GM19238 (cell line): ENCODE results near the gene PFKL.
"Not testable (repeated sequence)": the region's sequence is repeated elsewhere in the genome, so short reads cannot be mapped to it uniquely, and the experiment has no call there.

Experiments used
- DNase-seq: peaks from one replicate; pipeline ENCODE4 v3.0.0; 2011; ENCODE audit warnings: low spot score; ENCODE audit not compliant: insufficient read length

Gene PFKL

GRCh38 chr21:44327603-44327974 lies 27.7 kb downstream of the PFKL start:
- DNase-seq, result no peak

DNA sequence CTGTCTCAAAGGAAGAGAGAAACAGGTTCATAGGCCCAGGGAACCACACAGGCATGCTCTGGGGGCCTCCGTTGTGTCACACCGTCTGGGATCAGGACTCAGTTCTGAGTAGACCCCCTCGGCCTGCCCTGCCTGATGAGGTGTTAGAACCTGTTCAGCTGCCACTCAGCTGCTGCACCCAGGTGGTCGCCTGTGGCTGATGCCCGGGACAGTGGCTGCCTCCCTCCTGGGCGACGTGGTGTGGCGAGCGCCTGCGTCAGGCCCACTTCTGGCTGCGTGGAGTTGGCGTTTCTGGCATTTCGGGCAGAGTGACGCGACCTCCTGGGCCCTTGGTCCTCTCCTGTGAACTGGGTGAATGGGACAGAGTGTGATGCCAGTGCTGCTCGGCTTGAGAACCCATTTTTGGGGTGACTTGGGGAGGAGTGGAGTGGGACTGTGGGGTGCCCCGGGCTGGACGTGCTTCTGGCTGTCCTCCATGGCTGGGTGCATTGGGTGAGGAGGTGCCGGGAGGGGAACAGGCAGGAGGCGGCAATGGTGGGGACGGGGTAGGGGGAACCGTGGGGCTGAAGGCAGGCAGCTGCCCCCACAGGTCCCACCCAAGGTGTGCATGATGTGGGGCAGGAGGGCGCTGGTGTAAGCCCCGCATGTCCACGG lies 28.5 kb downstream of the PFKL start:
- DNase-seq, result no peak

DNA sequence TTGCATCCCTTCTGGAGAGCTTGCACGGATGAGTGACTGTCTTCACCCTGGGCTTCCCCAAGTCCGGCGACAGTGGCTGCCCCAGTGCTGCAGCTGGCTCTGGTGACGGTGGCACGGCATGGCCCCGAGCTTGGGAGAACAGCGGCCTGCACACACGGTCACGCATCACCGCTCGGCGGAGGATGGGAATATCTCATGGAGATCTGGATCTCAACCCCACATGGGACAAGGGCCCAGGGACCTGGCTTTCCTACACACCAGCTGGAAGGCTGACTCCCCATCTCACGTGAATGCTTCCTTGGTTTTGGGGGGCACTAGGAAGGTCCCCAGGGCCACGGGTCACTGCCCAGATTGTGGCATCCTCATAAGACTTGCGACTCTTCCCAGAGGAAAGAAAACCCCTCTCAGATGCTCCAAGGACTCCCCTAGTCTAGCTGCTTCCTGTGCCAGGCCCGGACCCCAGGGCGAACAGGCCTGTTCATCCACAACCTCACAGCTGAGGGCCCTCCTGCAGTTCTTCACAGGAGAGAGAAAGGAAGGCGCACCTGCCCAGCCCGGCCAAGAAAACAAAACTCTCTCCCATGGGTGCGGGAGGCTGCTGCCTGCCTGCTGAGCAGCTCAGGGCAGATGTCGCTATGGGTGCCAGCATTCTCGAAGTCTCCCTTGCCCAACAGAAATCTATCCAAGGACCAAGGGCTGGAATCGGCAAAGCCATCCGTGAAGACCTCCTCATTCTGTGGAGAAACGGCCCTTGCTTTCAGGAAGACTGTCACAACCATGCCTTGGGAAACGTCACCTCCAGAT lies 29.4 kb downstream of the PFKL start:
- DNase-seq, result no peak

DNA sequence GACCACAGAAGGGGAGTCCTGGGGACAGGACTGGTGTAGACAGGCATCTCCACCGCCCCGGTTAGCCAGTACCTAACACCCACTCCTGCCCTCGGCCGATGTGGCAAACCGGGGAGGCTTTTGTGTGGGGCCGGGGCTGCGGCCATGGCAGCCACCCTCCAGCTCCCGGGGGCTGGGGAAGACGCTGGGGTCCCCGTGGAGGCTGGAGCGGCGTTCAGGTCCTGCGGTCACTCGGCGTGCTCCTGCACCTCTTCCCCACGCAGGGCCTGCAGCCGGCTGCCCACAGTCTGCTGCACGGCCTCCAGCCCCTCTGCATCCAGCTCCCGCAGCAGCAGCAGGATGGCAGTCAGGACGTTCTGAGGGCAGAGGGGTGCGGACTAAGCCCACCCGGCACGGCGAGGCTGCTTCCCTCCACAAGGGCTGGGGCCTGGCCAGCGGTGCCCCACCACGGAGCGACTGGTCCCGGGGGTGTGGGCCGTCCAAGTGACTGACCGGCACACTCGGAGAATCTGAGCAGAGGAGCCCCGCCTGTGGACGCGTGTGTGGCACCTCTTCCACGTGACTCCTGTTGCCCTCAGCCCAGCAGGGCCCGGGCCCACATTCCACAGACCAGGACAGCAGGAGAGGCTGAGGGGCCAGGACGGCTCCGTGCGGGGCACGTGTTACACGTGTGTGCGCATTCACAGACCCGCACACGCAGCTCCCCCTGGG lies 30.3 kb downstream of the PFKL start:
- no peak for DNase-seq

DNA sequence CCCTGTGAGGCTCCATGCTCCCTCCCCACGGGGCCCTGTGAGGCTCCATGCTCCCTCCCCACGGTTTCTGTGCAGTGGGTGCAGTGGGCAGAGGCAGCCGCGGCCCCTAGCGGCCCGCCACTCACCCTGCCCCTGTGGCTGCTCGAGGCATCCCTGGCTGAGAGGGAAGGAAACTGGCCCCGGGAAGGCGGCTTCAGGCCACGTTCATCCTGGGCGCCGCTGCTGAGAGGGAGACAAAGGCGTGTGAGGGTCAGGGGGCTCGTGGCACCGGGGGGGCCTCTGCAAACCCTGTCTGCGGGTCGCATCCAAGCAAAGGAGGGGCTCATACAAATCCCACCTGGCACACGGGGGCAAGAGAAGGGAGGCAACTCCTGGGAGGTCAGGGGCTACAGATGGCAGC lies 30.8 kb downstream of the PFKL start:
- no peak for DNase-seq

- DNase-seq, result no peak
These were observed 31.4 kb downstream of the PFKL start for GRCh38 chr21:44331209-44331608.

DNA sequence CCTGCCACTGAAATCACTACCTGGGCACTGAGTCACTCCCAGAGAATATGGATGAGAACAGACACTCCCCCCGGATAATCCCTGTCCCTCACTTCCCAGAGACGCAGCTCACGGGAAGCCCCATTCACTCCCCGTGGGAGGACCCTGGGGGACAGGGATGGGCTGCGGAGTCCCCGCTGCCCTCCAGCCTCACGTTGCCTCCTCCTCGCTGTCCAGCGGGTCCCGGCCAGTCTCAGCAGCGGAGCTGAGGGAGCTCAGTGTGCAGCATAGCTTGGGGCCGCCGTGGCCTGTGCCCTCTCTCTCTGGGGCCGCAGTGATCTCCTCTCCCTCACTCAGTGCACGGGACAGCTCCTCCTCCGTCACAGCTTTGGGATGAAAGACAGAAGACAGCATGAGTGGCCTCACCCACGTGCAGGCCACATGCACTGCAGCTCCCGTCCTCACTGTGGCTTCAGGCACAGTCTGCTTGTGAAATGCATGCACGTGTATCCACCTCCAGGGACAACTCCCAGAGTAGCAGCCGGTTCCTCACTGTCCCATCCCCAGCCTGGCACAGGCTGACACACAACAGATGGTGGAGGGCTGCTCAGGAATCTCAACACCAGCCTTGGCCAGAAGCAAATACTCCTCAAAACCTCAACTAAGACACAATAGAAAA lies 31.9 kb downstream of the PFKL start:
- no peak for DNase-seq

DNA sequence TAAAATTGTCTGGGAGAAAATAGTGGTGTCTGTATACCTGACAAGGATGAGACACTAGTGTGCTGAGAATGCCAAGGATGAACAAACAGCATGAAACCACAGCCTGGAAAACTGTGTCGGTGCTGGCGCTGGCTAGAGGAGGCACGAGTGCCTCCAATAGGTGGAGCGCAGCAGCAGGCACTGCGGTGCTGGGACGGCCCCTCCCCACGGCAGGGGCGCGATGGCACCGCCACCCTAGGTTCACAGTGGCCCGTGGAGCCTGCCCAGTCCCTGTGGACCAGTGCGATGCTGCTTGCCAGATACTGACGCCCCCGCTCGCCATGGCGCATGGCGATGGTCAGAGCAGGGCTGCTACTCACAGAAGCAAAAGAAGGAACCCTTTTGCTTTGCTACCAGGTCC lies 32.5 kb downstream of the PFKL start:
- no peak for DNase-seq

DNA sequence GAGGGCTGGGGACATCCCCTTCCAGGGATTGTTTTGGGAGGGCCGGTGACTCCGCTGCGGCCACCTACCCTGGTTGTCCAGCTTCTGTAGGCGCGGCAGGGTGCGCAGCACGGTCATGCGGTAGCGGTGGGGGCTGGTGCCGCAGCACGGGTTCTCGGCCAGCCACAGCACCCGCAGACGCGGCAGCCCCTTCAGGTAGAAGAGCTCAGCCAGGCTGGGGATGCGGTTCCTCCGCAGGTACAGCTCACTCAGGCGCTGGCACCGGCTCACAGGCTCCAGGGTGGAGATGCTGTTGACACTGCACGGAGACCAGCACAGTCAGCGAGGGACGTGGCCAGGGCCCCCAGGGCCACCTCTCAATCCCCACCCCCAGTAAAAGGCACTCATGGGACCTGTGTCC lies 33.1 kb downstream of the PFKL start:
- no peak for DNase-seq

DNA sequence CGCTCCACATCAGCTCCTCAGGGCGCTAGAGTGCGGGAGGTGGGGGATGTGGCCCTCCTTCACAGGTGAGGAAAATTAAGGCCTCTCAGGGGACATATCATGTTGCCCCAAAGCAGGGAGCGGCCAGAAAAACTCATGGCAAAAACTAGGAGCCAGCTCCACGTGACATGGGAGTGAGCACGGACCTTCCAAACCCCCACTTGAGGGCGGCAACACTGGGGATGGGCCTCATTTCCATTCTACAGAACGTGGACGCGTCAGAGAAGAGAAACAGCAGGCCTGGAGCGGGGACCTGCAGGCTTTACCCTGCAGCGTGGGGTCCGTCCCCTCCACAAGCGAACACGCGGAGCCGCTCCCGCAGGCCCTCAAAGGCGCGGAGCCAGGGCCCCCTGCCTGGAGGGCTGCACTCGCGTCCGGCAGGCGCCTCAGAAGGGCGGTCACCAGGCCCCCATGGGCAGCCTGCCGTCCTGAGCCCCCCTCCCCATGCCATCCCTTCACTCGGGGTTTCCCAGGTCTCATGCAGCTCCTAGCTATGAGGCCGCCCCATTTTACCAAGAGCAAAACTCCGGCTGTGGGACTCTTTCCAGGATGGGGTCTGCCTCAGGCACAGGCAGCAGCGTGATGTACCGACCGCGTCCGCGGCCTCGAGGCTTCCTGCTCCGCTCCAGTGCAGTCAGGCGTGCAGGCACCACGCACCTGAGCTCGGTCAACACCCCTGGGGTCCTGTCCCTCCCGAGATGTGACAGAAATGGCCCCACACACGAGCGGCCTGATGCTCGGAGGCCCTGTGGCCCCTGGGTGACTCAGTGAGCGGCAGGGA lies 33.9 kb downstream of the PFKL start:
- no peak for DNase-seq

GRCh38 chr21:44334329-44335030 lies 34.6 kb downstream of the PFKL start:
- no peak for DNase-seq

GRCh38 chr21:44335266-44336059 lies 35.6 kb downstream of the PFKL start:
- no peak for DNase-seq

- no peak for DNase-seq
These were observed 37.6 kb downstream of the PFKL start for GRCh38 chr21:44337449-44337848.

DNA sequence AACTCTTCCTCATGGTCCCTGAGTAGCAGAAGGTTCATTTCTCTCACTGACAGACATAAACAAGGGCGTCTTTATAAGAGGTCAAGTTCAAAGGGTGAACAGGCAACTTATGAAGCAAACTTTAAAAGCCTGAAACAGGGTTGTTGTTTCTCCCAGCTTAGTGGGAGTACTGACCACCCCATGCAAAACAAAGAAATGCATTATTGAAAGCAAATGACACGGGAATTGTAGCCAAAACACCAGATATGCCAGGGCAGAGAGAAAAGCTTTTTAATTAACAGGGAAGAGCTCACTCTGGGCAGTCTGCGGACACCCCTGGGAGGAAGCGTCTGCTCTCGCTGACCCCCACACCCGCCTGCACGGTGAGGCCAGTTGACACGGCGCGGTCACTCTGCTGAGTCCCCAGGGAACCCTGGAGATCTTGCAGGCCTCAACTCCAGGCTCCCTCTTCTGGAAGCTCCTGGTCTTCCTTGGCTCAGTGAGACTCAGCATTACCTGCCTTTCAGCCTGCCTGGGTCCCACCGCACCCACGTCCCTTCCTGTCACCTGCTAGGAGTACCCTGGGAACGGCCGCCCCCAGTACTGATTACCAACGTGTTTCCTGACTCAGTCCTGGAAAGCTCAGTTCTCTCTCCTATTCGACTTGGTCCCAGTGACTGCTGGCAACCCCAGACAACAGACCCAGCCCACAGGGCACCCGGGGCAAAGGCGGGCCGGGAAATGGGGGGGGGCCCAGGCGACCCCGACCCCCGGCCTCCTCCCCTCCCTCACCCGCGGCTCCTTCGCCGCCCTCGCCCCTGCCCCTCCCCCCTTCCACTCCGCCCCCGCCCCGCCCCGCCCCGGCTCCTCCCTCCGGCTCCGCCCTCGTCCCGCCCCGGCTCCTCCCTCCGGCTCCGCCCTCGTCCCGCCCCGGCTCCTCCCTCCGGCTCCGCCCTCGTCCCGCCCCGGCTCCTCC lies 38.4 kb downstream of the PFKL start:
- DNase-seq, result peak; percentile 55

GRCh38 chr21:44338971-44339910 lies 39.4 kb downstream of the PFKL start, which contains the start of gene CFAP410:
Gene CFAP410 (minus strand): TSS chr21:44339390. CDS start chr21:44339194, 196 bp downstream.
- peak; percentile 99 for DNase-seq

DNA sequence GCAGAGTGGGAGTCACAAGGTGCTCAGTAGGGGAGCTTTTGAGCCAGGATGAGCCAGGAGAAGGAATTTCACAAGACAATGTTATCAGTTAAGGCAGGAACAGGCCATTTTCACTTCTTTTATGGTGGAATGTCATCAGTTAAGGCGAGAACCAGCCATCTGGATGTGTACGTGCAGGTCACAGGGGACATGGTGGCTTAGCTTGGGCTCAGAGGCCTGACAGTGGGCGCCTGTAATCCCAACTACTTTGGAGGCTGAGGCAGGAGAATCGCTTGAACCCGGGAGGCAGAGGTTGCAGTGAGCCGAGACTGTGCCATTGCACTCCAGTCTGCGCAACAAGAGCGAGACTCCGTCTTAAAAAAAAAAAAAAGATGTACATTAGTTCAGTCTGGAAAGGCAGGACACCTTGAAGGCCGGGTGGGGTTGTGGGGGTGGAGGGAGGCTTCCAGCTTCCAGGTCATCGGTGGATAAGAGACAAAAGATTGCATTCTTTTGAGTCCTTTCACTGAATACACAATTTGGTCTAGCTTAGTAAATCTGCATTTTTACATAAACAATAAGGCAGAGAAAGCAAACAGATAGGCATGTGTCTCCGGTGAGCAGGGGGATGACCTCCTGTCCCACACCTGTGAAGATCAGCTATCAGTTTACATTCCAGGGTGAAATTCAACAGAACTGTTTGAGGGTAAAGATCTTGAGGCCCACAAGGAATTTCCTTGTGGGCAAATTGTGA lies 42.0 kb downstream of the PFKL start:
- DNase-seq, result not testable (repeated sequence)

DNA sequence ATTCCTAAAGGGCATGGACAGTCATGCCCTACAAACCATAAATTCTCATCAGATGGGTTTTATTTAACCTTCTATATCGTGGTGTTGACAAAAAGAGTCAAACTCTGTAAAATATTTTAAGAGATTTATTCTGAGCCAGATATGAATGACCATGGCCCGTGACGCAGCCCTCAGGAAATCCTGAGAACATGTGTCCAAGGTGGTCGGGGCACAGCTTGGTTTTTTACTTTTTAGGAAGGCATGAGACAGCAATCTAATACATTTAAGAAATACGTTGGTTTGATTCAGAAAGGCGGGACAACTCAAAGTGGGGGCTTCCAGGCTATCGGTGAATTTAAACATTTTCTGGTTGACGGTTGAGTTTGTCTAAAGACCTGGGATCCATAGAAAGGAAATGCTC lies 43.1 kb downstream of the PFKL start:
- DNase-seq, result not testable (repeated sequence)
